HG03571 (cell line): ENCODE data around the gene ZC3H18.

Experiments used
- ATAC-seq: cut with Tn5 transposase; IDR thresholded peaks from one replicate; pipeline ENCODE4 v1.9.1; 2021; ENCODE audit not compliant: unreplicated experiment

The ZC3H18 gene

DNA sequence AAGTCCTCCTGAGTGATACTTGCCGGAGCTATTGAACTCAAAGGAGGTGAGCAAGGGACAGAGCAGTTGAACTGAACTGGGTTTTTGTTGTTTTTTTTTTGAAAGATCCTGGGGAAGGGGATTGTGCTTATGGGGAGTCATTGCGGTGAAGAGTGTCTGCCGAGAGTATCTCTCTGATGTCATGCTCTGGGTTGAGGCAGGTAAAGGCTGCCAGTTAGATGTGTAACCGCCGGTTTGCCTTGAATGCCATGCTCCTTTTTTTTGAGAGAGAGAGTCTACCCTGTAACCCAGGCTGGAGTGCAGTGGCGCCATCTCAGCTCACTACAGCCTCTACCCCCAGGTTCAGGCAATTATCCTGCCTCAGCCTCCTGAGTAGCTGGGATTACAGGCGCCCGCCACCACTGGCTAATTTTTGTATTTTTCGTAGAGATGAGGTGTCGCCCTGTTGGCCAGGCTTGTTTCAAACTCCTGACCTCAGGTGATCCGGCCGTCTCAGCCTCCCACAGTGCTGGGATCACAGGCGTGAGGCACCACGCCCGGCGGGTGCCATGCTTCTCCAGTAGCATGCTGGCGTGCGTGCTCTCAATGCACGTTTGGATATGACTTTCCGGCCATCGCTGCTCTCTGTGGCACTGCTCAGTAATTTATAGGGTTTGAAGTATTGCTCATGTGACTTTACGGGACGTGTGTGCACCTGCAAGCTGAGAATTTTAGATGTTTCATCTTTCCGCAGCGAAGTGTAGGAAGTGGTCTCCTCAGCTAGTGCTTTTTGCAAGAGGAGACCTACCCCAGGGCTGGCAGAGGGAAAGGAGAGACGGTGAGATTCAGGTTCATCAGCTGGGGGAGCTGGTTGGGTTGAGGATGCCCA is 8.5 kb downstream of the ZC3H18 start:
- no peak for ATAC-seq

DNA sequence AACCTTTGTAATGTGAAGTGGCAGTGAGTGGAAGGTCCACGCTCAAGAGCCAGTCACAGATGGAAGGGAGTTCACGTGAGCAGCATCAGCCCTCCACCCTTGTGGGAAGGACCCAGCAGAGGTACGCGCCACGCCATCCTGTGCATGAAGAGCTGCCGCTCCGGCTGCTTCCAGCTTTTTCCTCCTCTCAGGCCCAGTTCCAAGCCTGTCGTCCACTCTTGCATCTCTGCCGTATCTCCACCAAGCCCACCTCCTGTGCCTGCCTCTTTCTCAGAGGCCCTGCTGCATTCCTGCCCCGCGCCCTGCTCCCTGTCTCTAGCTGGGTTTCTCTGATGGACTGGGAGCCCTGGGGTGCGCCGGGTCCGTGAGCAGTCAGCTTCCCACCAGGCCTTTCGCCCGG is 10.2 kb downstream of the ZC3H18 start:
- ATAC-seq = no peak

- ATAC-seq = no peak
Measured at GRCh38 chr16:88581033-88581432, 10.8 kb downstream of the ZC3H18 start.

DNA sequence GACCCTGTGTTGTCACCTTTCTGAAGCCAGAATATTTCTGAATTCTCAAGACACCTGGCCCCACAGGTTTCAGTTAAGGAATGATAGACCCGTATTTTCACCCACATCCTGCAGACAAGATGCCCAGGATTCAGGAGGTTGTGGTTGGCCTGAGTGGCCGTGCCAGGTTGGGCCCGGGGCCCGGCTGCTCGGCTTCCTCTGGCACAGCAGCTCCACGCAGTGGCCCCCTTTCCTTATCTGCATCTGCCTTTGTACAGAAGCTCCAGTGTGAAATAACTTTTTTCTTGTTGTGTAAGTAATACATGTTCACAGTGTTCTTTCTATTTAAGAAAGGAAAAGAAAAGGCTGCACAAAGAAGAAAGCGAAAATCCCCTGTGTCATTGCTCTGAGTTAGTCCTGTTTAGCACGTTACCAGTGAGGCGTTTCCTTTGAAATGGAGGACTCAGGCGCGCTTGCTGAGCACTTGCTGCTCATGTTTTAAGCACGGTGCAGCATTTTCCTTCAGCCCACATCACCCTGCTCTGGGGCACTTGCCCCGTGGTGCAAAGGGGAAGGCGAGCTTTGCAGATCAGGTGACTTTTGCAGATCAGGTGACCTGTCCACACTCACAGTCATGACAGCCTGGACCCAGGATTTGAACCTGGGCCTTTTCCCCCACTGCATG is 12.8 kb downstream of the ZC3H18 start:
- ATAC-seq = no peak

- ATAC-seq = no peak
Measured at GRCh38 chr16:88584676-88585075, 14.5 kb downstream of the ZC3H18 start.

DNA sequence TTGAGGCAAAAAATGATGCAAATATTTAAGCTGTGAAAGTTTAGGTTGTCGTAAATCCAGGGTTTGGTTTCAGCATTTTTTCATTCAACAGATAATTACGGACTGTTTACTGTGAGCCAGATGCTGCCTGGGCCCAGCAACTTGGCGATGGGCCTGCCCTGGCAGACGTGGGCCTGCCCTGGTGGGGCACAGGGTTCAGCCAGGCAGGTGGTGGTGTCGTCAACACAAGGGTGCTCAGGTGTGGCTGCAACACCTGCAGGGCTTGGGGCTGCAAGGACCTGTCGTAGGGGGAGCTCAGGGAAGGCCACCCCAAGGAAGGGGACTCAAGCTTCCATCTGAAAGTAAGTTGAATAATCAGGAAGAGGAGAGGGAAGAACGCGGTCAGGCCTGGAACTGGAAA is 15.1 kb downstream of the ZC3H18 start:
- ATAC-seq = no peak

DNA sequence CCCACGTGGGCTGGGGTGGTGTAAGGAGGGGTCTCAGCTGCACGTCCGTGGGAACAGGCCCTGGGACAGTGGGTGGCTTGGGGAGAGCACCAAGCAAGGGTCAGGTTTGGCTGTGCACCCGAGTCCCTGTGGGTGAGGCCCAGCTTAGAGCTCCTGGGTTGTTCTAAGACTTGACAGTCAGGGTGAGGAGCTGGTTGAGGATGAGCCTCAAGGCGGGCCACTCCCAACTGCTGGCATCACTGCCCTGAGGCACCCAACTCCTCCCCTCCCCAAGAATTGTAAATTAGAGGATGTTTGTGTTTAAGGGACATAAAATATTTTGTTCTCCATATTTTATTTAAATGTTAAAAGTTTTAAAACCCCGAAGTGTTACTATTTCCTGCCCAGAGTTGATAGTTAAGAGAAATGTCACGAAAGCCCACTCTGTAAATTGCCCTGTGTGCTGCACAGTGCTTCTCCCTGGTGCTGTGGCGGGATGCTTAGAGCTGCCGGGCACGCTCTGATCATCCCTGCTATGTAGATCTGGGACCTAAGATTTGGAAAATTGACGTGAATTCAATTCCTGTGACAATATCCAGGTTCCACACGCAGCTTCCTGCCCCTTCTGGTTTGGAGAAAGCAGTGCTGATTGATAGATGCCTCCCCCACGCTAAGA is 15.9 kb downstream of the ZC3H18 start:
- ATAC-seq = no peak

GRCh38 chr16:88588148-88588547 is 17.9 kb downstream of the ZC3H18 start:
- ATAC-seq = no peak

DNA sequence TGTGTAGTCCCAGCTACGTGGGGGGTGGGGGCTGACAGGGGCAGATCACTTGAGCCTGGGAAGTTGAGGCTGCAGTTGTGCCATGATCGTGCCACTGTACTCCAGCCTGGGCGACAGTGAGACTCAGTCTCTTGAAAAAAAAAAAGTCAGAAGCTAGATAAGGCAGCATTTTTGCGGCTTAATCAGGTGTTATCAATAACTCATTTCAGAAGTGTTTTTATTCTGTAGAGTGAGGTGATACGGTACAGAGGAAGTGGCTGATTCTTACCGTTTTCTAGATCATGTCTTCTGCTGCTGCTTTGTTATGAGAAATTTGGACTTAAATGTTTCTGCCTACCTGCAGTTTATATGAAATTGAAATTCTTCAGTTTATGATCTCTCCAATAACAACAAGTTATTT is 18.6 kb downstream of the ZC3H18 start:
- no peak for ATAC-seq

DNA sequence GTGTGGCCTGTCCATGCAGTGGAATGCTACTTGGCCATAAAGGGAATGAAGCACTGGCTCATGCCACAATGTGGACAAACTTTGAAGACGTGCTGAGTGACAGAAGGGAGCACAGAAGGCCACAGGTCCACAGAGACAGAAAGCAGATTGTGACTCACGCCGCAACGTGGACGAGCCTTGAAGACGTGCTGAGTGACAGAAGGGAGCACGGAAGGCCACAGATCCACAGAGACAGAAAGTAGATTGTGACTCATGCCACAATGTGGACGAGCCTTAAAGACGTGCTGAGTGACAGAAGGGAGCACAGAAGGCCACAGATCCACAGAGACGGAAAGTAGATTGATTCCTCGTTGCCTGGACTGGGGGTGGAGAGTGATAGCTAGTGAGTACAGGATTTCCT is 19.2 kb downstream of the ZC3H18 start:
- ATAC-seq = no peak

- no peak for ATAC-seq
Measured at GRCh38 chr16:88591577-88592021, 21.4 kb downstream of the ZC3H18 start.

- ATAC-seq = no peak
Measured at GRCh38 chr16:88593061-88593460, 22.9 kb downstream of the ZC3H18 start.

DNA sequence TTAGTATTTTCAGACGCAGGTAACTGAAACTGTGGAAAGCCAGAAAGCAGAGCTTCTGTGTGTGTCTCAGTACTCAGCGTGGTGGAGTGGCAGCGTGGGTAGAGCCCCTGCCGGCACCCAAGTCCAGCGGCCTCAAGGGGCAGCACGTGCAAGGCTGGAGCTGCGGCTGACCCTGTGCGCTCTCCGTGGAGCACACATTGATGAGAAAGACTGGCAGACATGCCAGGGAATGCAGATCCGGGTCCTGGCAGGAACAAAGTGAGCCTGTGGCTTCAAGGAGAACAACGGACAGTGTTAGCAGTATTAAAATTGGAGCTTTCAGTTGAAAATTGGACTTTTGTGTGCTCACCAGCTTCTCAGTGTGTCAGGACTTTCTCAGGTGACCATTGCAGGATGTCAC is 23.3 kb downstream of the ZC3H18 start:
- no peak for ATAC-seq

GRCh38 chr16:88593910-88594309 is 23.7 kb downstream of the ZC3H18 start:
- no peak for ATAC-seq

- no peak for ATAC-seq
Measured at GRCh38 chr16:88595101-88595500, 24.9 kb downstream of the ZC3H18 start.

- ATAC-seq = no peak
Measured at GRCh38 chr16:88595921-88596320, 25.7 kb downstream of the ZC3H18 start.

DNA sequence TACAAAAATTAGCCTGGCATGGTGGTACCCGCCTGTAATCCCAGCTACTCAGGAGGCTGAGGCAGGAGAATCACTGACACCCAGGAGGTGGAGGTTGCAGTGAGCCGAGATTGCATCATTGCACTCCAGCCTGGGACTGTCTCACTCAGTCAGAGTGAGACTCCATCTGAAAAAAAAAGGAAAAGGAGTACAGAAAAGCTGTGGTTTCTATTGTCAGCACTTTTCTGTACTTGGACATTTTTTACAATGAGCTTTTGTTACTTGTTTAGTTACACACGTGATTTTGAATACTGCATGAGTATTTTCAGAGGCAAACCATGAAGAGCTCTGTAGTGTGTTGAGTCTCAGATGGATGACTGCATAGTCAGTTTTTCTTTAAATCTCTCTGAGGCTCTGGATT is 26.3 kb downstream of the ZC3H18 start:
- no peak for ATAC-seq

- ATAC-seq = no peak
Measured at GRCh38 chr16:88597856-88598491, 27.8 kb downstream of the ZC3H18 start.

- ATAC-seq = no peak
Measured at GRCh38 chr16:88599092-88599733, 29.0 kb downstream of the ZC3H18 start.

GRCh38 chr16:88599825-88600538 is 29.8 kb downstream of the ZC3H18 start:
- no peak for ATAC-seq
